Osteocyte (in vitro differentiated cells): Measurements from ENCODE around the gene CDKN2C. TPM values are rescaled to one million over a fixed set of nuclear protein-coding genes. Genes with fewer than 3 reads are reported as not detected.
"Not testable (repeated sequence)": the region's sequence is repeated elsewhere in the genome, so short reads cannot be mapped to it uniquely, and the experiment has no call there.

Experiments used
- DNase-seq: peaks from one replicate; pipeline ENCODE4 v3.0.0; 2021; ENCODE audit warnings: mixed read lengths; ENCODE audit not compliant: unreplicated experiment; ENCODE audit errors: extremely low spot score
- H3K27ac Mint-ChIP-seq: one replicate; pipeline ENCODE4 v1.8.0; 2021; ENCODE audit warnings: mild to moderate bottlenecking, mixed read lengths; ENCODE audit not compliant: unreplicated experiment
- H3K27me3 Mint-ChIP-seq: one replicate; pipeline ENCODE4 v1.8.0; 2021; ENCODE audit warnings: mixed read lengths; ENCODE audit not compliant: unreplicated experiment
- H3K36me3 Mint-ChIP-seq: one replicate; pipeline ENCODE4 v1.8.0; 2021; ENCODE audit warnings: mixed read lengths; ENCODE audit not compliant: unreplicated experiment
- H3K4me1 Mint-ChIP-seq: one replicate; pipeline ENCODE4 v1.8.0; 2021; ENCODE audit warnings: mixed read lengths; ENCODE audit not compliant: unreplicated experiment
- H3K4me3 Mint-ChIP-seq: one replicate; pipeline ENCODE4 v1.8.0; 2021; ENCODE audit warnings: mild to moderate bottlenecking, moderate library complexity, mixed read lengths; ENCODE audit not compliant: unreplicated experiment
- H3K9me3 Mint-ChIP-seq: one replicate; pipeline ENCODE4 v1.8.0; 2021; ENCODE audit warnings: mixed read lengths; ENCODE audit not compliant: unreplicated experiment
- CTCF ChIP-seq: fragments of 200-600 bp; sonication (generic); IDR thresholded peaks from 2 replicates; pipeline ENCODE4 v1.5.0; 2021; ENCODE audit warnings: antibody characterized with exemption, mild to moderate bottlenecking, moderate library complexity
- total RNA-seq: library from RNA; stranded (reverse); gene quantifications from 2 replicates; pipeline ENCODE4 v1.2.1, GENCODE V29; 2021

CDKN2C gene
- total RNA-seq, 1 donor from 2014 or later, result 9.2 TPM

- no peak for TF ChIP-seq CTCF
- Mint-ChIP-seq H3K27ac (no peak overlapping the region), H3K27me3 (no peaks in the 10 kb centered on the region), H3K36me3 (peaks cover 5% of the 10 kb centered on the region), H3K4me3 (no peak overlapping the region), H3K9me3 (peaks cover 7% of the 10 kb centered on the region), H3K4me1 (no peaks in the 10 kb centered on the region)
- DNase-seq, result no peak
Measured at GRCh38 chr1:50930193-50930592, 39.9 kb upstream of the CDKN2C start.

- DNase-seq, result no peak
- Mint-ChIP-seq H3K9me3 (peaks cover 3% of the 10 kb centered on the region), H3K27ac (no peak overlapping the region), H3K27me3 (no peaks in the 10 kb centered on the region), H3K36me3 (peaks cover 4% of the 10 kb centered on the region), H3K4me3 (no peak overlapping the region), H3K4me1 (no peaks in the 10 kb centered on the region)
- TF ChIP-seq CTCF, result no peak
Measured at GRCh38 chr1:50930965-50931737, 38.9 kb upstream of the CDKN2C start.

GRCh38 chr1:50932043-50932442 is 38.0 kb upstream of the CDKN2C start:
- not testable (repeated sequence) for H3K27me3 Mint-ChIP-seq, H3K27ac Mint-ChIP-seq, H3K36me3 Mint-ChIP-seq

GRCh38 chr1:50933770-50934169 is 36.3 kb upstream of the CDKN2C start:
- not testable (repeated sequence) for H3K36me3 Mint-ChIP-seq

More at GRCh38 chr1:50932043-50932442, 38.0 kb upstream of the CDKN2C start:
- DNase-seq, H3K4me1 Mint-ChIP-seq, H3K9me3 Mint-ChIP-seq, H3K4me3 Mint-ChIP-seq: not testable (repeated sequence)

GRCh38 chr1:50934838-50935237 is 35.2 kb upstream of the CDKN2C start:
- H3K27me3 Mint-ChIP-seq, result no peaks in the 10 kb centered on the region
- TF ChIP-seq CTCF, result no peak
- H3K4me3 Mint-ChIP-seq, result no peak overlapping the region
- no peaks in the 10 kb centered on the region for H3K4me1 Mint-ChIP-seq
- no peak for DNase-seq
- no peak overlapping the region for H3K27ac Mint-ChIP-seq
- H3K36me3 Mint-ChIP-seq, result no peaks in the 10 kb centered on the region
- H3K9me3 Mint-ChIP-seq, result no peaks in the 10 kb centered on the region

More at GRCh38 chr1:50933770-50934169, 36.3 kb upstream of the CDKN2C start:
- not testable (repeated sequence) for H3K9me3 Mint-ChIP-seq, DNase-seq, H3K27me3 Mint-ChIP-seq, H3K4me1 Mint-ChIP-seq, H3K4me3 Mint-ChIP-seq, H3K27ac Mint-ChIP-seq

GRCh38 chr1:50935276-50935675 is 34.8 kb upstream of the CDKN2C start:
- DNase-seq, H3K27ac Mint-ChIP-seq, H3K4me1 Mint-ChIP-seq, H3K36me3 Mint-ChIP-seq, H3K27me3 Mint-ChIP-seq, H3K9me3 Mint-ChIP-seq, H3K4me3 Mint-ChIP-seq: not testable (repeated sequence)
